Mesothelial cell of epicardium (in vitro differentiated cells): ENCODE results near the gene TLE3. TPM values are rescaled to one million over a fixed set of nuclear protein-coding genes. Genes with fewer than 3 reads are reported as not detected.

Experiments
- DNase-seq, 2 experiments: peaks; one replicate each; pipeline ENCODE4 v3.0.0; 2021; ENCODE audit warnings: low spot score in 2 of 2; ENCODE audit not compliant: unreplicated experiment in 2 of 2
- H3K27ac Mint-ChIP-seq: 2 replicates; pipeline ENCODE4 v1.8.0; 2021; ENCODE audit warnings: mixed read lengths
- H3K27me3 Mint-ChIP-seq: 2 replicates; pipeline ENCODE4 v1.8.0; 2021; ENCODE audit warnings: low read depth, mixed read lengths
- H3K36me3 Mint-ChIP-seq: 2 replicates; pipeline ENCODE4 v1.8.0; 2021; ENCODE audit warnings: mixed read lengths
- H3K4me1 Mint-ChIP-seq: 2 replicates; pipeline ENCODE4 v1.8.0; 2021; ENCODE audit warnings: mixed read lengths
- H3K4me3 Mint-ChIP-seq: 2 replicates; pipeline ENCODE4 v1.8.0; 2021; ENCODE audit warnings: mild to moderate bottlenecking, moderate library complexity, mixed read lengths
- H3K9me3 Mint-ChIP-seq: 2 replicates; pipeline ENCODE4 v1.8.0; 2021; ENCODE audit warnings: mixed read lengths
- total RNA-seq: library from RNA; stranded (reverse); gene quantifications from 3 replicates; pipeline ENCODE4 v1.2.1, GENCODE V29; 2021
- TF ChIP-seq, protein P1 (sequence below): fragments of 200-600 bp; sonication (generic); IDR thresholded peaks from one replicate; pipeline ENCODE4 v1.5.0; 2021; ENCODE audit warnings: antibody characterized with exemption; ENCODE audit not compliant: unreplicated experiment

The TLE3 gene
- total RNA-seq, 1 donor from 2014 or later = 165 TPM

DNA sequence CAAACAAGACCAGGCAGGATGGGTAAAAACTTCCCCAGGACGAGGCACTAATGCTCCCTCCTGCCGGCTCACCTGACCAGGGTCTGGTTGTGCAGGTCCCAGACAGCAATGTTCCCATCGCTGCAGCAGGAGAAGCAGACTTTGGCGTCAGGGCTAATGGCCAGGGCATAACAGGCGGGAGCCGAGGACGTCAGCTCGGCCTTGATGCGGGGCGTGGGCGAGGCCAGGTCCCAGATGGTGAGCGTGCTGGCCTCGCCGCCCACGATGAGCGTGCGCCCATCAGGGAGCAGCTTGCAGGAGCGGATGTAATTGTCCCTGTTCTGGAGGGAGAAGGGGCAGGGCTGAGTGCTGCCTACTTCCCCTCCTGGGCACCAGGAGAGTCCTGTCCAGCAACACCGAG is 43.4 kb downstream of the TLE3 start:
- Mint-ChIP-seq H3K27me3 (no peaks in the 10 kb centered on the region), H3K36me3 (peaks cover 70% of the 10 kb centered on the region), H3K9me3 (no peaks in the 10 kb centered on the region), H3K27ac (no peak overlapping the region), H3K4me1 (peaks cover 17% of the 10 kb centered on the region), H3K4me3 (no peak overlapping the region)
- peak in 1 of 2 experiments; percentile 2 for DNase-seq
- TF ChIP-seq, protein P1, sequence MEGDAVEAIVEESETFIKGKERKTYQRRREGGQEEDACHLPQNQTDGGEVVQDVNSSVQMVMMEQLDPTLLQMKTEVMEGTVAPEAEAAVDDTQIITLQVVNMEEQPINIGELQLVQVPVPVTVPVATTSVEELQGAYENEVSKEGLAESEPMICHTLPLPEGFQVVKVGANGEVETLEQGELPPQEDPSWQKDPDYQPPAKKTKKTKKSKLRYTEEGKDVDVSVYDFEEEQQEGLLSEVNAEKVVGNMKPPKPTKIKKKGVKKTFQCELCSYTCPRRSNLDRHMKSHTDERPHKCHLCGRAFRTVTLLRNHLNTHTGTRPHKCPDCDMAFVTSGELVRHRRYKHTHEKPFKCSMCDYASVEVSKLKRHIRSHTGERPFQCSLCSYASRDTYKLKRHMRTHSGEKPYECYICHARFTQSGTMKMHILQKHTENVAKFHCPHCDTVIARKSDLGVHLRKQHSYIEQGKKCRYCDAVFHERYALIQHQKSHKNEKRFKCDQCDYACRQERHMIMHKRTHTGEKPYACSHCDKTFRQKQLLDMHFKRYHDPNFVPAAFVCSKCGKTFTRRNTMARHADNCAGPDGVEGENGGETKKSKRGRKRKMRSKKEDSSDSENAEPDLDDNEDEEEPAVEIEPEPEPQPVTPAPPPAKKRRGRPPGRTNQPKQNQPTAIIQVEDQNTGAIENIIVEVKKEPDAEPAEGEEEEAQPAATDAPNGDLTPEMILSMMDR = no peak

DNA sequence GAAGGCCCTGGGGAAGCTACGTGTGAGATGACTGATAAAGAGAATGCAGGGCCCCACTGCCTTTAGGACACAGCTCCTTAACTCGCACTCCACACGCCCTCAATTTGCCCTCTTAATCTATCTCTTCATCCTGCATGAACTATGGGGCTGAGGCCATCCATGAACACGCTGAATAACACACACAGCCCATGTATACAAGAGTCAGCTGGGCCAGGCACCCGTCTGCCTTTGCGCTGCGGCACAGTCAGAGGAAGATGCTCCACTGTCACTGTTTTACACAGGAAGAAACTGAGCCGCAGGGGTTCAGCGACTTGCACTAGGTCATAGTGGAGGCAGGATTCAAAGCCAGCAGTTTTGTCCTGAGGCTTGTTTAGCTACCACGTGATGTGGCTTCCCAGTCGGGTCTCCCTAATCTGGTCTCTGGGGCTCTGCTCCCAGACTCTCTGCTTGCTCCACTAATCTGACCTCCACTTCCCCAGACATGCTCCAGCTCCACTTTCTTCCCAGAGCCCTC is 43.9 kb downstream of the TLE3 start:
- peak overlapping the region; percentile 58 for H3K27ac Mint-ChIP-seq
- DNase-seq = peak in 1 of 2 experiments; percentile 8
- no peaks in the 10 kb centered on the region for H3K9me3 Mint-ChIP-seq
- TF ChIP-seq, protein P1 = no peak
- no peaks in the 10 kb centered on the region for H3K27me3 Mint-ChIP-seq
- peaks cover 18% of the 10 kb centered on the region for H3K4me1 Mint-ChIP-seq
- no peak overlapping the region for H3K4me3 Mint-ChIP-seq
- H3K36me3 Mint-ChIP-seq = peaks cover 68% of the 10 kb centered on the region

- Mint-ChIP-seq H3K27ac (no peak overlapping the region), H3K4me3 (no peak overlapping the region), H3K27me3 (no peaks in the 10 kb centered on the region), H3K4me1 (peaks cover 18% of the 10 kb centered on the region), H3K36me3 (peaks cover 63% of the 10 kb centered on the region), H3K9me3 (no peaks in the 10 kb centered on the region)
- TF ChIP-seq, protein P1 = no peak
- peak in 1 of 2 experiments; percentile 0 for DNase-seq
Observed at GRCh38 chr15:70053001-70053715, 44.6 kb downstream of the TLE3 start.

- H3K9me3 Mint-ChIP-seq = no peaks in the 10 kb centered on the region
- H3K27ac Mint-ChIP-seq = no peak overlapping the region
- peak in 1 of 2 experiments; percentile 9 for DNase-seq
- H3K36me3 Mint-ChIP-seq = peaks cover 58% of the 10 kb centered on the region
- no peaks in the 10 kb centered on the region for H3K27me3 Mint-ChIP-seq
- peaks cover 18% of the 10 kb centered on the region for H3K4me1 Mint-ChIP-seq
- TF ChIP-seq, protein P1 = no peak
- no peak overlapping the region for H3K4me3 Mint-ChIP-seq
Observed at GRCh38 chr15:70051948-70052633, 45.6 kb downstream of the TLE3 start.

DNA sequence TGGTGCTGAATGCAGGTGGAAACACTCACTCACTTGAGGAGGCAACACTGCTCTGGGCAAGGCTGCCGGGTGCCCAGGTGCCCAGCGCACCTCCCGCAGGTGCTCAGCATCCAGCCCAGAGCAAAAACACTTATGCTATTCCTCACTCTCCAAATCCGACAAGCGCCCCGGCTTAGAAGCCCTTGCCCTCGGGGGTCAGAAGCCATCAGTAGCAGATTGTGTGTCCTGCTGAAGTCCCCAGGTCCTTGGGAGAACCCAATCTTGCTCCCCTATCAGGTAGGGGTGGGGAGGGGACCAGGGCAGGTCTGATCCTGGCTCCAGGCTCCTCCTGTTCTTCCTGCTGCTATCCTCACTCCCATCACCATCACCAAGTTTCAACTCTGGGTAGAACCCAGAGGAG is 46.7 kb downstream of the TLE3 start:
- Mint-ChIP-seq H3K4me3 (no peak overlapping the region), H3K4me1 (peaks cover 17% of the 10 kb centered on the region), H3K27me3 (no peaks in the 10 kb centered on the region), H3K27ac (no peak overlapping the region), H3K9me3 (no peaks in the 10 kb centered on the region), H3K36me3 (peaks cover 57% of the 10 kb centered on the region)
- DNase-seq = peak in 1 of 2 experiments; percentile 3
- TF ChIP-seq, protein P1 = no peak
